Psoas muscle (tissue), 8 donors: ENCODE data around the gene ACSL4. TPM values are rescaled to one million over a fixed set of nuclear protein-coding genes. Genes with fewer than 3 reads are reported as not detected.

Experiments used
- ATAC-seq, 4 donors: fragments of 200-7000 bp; cut with Tn5 transposase; one replicate each; pipeline ENCODE4 v1.9.1; 2020; ENCODE audit warnings: moderate library complexity in 3 of 4, mild to moderate bottlenecking in 2 of 4
- DNase-seq, 2 donors: peaks; one replicate each; pipeline ENCODE4 v3.0.0-alpha.2; 2020
- H3K27ac ChIP-seq: fragments of 200-600 bp; one replicate; pipeline ENCODE4 v1.8.0; 2022
- H3K27me3 ChIP-seq, 3 donors: fragments of 200-600 bp in 1 of 3; one replicate each; pipeline versions ENCODE4 v1.6.1 to v1.8.0; 2013 to 2022; ENCODE audit warnings: low read length in 2 of 3, mild to moderate bottlenecking in 2 of 3, moderate library complexity in 1 of 3; ENCODE audit not compliant: insufficient read depth in 3 of 3
- H3K36me3 ChIP-seq, 2 donors: fragments of 200-600 bp in 1 of 2; one replicate each; pipeline versions ENCODE4 v1.6.1 to v1.8.0; 2013 to 2022; ENCODE audit warnings: low read depth in 1 of 2, mild to moderate bottlenecking in 1 of 2, moderate library complexity in 1 of 2; ENCODE audit not compliant: insufficient read depth in 1 of 2
- H3K4me1 ChIP-seq: fragments of 200-600 bp; one replicate; pipeline ENCODE4 v1.8.0; 2022
- H3K4me3 ChIP-seq: fragments of 200-600 bp; one replicate; pipeline ENCODE4 v1.8.0; 2022; ENCODE audit warnings: mild to moderate bottlenecking
- H3K9me3 ChIP-seq: fragments of 200-600 bp; one replicate; pipeline ENCODE4 v1.8.0; 2022
- CTCF ChIP-seq: fragments of 200-600 bp; IDR thresholded peaks from one replicate; pipeline ENCODE4 v1.8.0; 2022; ENCODE audit warnings: antibody characterized with exemption
- WGBS, 3 donors: extraction: QIAGEN DNeasy Blood & Tissue Kit; methylation state at CpG; one replicate each; pipeline versions ENCODE4 v1.1.6 to v1.1.7; 2013; 5-methylcytosine and 5-hydroxymethylcytosine counted together
- intact Hi-C, 2 donors: fragments of 100-400 bp; cut with DNase I; formaldehyde crosslinking; loops; one replicate each; pipeline versions ENCODE4 v1.11.0 to v1.14.2; 2022
- polyA plus RNA-seq, 3 donors: library from polyadenylated mRNA; stranded (reverse); fragments of 200-250 nt; gene quantifications; one replicate each; pipeline ENCODE4 v1.2.3, GENCODE V29; 2013
- total RNA-seq, 4 donors: library from RNA; stranded (reverse); fragmentation: NEBNext Ultra II Directional in 2 of 4; extraction: Animal tissue kit (Norgen Biotek cat#: 25700) in 2 of 4; gene quantifications; one replicate each; pipeline versions ENCODE4 v1.2.1 to v1.2.4, GENCODE V29; 2021 to 2023
- donor health status: healthy with polysubstance abuse.
- donor health status: DM: no; HTN: no; CAD: no; lungs with moderate emphysema.
- donor health status: Bipolar disorder and iron deficiency.
- donor health status: healthy.
- donor health status: DM: yes; HTN: yes; CAD: no.
- donor health status: DM: no; HTN: no; CAD: no.
- donor health status: DM: no; HTN: no; CAD: no.
- donor health status: DM: yes; HTN: yes; CAD: no.

Gene ACSL4
- total and polyA plus RNA-seq, 7 donors, result 16.4 to 36.0 (median 20.5) TPM

- DNase-seq (no peak), ATAC-seq (no peak)
- Histone ChIP-seq H3K36me3 (no peaks in the 10 kb centered on the region), H3K4me3 (no peak overlapping the region), H3K9me3 (no peaks in the 10 kb centered on the region), H3K27ac (no peak overlapping the region), H3K27me3 (peaks cover 0 to 6% (median 0%) of the 10 kb centered on the region in 3 donors), H3K4me1 (no peaks in the 10 kb centered on the region)
- intact Hi-C loops, result no loop called here
- 51 to 73% (median 72%) methylated on average over 2 of the region's 2 CpGs for WGBS, 3 donors
- no peak for TF ChIP-seq CTCF
Measured at GRCh38 chrX:109760922-109761250, 27.8 kb upstream of the ACSL4 start.

- Histone ChIP-seq H3K27ac (no peak overlapping the region), H3K36me3 (no peaks in the 10 kb centered on the region), H3K9me3 (peaks cover 3% of the 10 kb centered on the region), H3K27me3 (peaks cover 0 to 6% (median 0%) of the 10 kb centered on the region in 3 donors), H3K4me1 (no peaks in the 10 kb centered on the region), H3K4me3 (no peak overlapping the region)
- no peak for DNase-seq
- WGBS, 3 donors, result 36 to 46% (median 44%) methylated on average over 5 of the region's 5 CpGs
- ATAC-seq, result no peak
- no peak for TF ChIP-seq CTCF
- intact Hi-C loops, result no loop called here
Measured at GRCh38 chrX:109760209-109760921, 27.3 kb upstream of the ACSL4 start.

GRCh38 chrX:109753256-109753655 lies 20.2 kb upstream of the ACSL4 start:
- intact Hi-C loops, result no loop called here
- no peaks in the 10 kb centered on the region for H3K36me3 ChIP-seq
- DNase-seq (no peak), ATAC-seq (no peak)
- no peak for TF ChIP-seq CTCF
- H3K27ac ChIP-seq, result no peak overlapping the region
- H3K27me3 ChIP-seq, result peaks cover 0 to 9% (median 0%) of the 10 kb centered on the region in 3 donors
- peaks cover 3% of the 10 kb centered on the region for H3K9me3 ChIP-seq
- H3K4me1 ChIP-seq, result no peaks in the 10 kb centered on the region
- H3K4me3 ChIP-seq, result no peak overlapping the region
- 75 to 90% (median 87%) methylated on average over 4 of the region's 4 CpGs for WGBS, 3 donors

GRCh38 chrX:109751698-109752097 lies 18.6 kb upstream of the ACSL4 start:
- DNase-seq, result no peak
- Histone ChIP-seq H3K4me1 (no peaks in the 10 kb centered on the region), H3K27me3 (peaks cover 0 to 9% (median 0%) of the 10 kb centered on the region in 3 donors), H3K4me3 (no peak overlapping the region), H3K36me3 (no peaks in the 10 kb centered on the region), H3K9me3 (peaks cover 3% of the 10 kb centered on the region), H3K27ac (no peak overlapping the region)
- TF ChIP-seq CTCF, result no peak
- no peak for ATAC-seq
- intact Hi-C loops, result no loop called here
- 59 to 84% (median 66%) methylated on average over 2 of the region's 2 CpGs for WGBS, 3 donors

- Histone ChIP-seq H3K36me3 (no peaks in the 10 kb centered on the region), H3K4me3 (no peak overlapping the region), H3K27ac (no peak overlapping the region), H3K4me1 (no peaks in the 10 kb centered on the region), H3K27me3 (peaks cover 0 to 9% (median 0%) of the 10 kb centered on the region in 3 donors), H3K9me3 (no peaks in the 10 kb centered on the region)
- ATAC-seq (no peak), DNase-seq (no peak)
- 88 to 96% (median 95%) methylated on average over 3 to 14 of the region's 14 CpGs for WGBS, 3 donors
- intact Hi-C loops, result no loop called here
- no peak for TF ChIP-seq CTCF
Measured at GRCh38 chrX:109749207-109749606, 16.1 kb upstream of the ACSL4 start.
